Fibroblast of mammary gland (primary cell): ENCODE results near the gene ATXN1.
"Not testable (repeated sequence)": the region's sequence is repeated elsewhere in the genome, so short reads cannot be mapped to it uniquely, and the experiment has no call there.

Experiments used
- DNase-seq: peaks from one replicate; pipeline ENCODE4 v3.0.0-alpha.2; 2010; ENCODE audit warnings: low read depth
- H3K4me3 ChIP-seq: 2 replicates; pipeline ENCODE4 v1.5.1; 2011; ENCODE audit warnings: low read depth, mild to moderate bottlenecking, low read length, moderate library complexity; ENCODE audit not compliant: control insufficient read depth
- TF ChIP-seq, protein P1 (sequence below): conservative IDR thresholded peaks from 2 replicates; pipeline ENCODE4 v1.5.1; 2011; ENCODE audit warnings: low read depth, low read length, inconsistent platforms; ENCODE audit not compliant: control insufficient read depth, insufficient read depth

ATXN1 gene

DNA sequence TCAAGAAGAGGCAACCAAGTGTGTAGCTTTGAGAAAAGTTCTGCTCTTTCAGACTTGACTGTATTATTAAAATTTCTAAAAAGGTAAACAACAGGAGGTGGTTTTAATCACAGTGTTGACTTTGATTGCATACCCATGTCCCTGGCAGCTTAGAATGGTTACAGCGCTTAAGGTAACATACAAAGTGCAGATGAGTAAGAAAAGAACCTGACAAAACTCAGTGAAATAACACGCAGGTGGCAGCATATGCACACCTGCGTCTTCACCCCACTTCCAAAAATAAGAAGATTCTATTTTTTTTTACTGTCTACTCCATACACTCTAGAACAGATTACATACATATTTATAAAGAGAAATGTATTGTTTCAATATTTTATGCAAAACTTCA is 289.4 kb downstream of the ATXN1 start:
- H3K4me3 ChIP-seq, result no peak overlapping the region
- TF ChIP-seq, protein P1, sequence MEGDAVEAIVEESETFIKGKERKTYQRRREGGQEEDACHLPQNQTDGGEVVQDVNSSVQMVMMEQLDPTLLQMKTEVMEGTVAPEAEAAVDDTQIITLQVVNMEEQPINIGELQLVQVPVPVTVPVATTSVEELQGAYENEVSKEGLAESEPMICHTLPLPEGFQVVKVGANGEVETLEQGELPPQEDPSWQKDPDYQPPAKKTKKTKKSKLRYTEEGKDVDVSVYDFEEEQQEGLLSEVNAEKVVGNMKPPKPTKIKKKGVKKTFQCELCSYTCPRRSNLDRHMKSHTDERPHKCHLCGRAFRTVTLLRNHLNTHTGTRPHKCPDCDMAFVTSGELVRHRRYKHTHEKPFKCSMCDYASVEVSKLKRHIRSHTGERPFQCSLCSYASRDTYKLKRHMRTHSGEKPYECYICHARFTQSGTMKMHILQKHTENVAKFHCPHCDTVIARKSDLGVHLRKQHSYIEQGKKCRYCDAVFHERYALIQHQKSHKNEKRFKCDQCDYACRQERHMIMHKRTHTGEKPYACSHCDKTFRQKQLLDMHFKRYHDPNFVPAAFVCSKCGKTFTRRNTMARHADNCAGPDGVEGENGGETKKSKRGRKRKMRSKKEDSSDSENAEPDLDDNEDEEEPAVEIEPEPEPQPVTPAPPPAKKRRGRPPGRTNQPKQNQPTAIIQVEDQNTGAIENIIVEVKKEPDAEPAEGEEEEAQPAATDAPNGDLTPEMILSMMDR, result no peak
- no peak for DNase-seq

DNA sequence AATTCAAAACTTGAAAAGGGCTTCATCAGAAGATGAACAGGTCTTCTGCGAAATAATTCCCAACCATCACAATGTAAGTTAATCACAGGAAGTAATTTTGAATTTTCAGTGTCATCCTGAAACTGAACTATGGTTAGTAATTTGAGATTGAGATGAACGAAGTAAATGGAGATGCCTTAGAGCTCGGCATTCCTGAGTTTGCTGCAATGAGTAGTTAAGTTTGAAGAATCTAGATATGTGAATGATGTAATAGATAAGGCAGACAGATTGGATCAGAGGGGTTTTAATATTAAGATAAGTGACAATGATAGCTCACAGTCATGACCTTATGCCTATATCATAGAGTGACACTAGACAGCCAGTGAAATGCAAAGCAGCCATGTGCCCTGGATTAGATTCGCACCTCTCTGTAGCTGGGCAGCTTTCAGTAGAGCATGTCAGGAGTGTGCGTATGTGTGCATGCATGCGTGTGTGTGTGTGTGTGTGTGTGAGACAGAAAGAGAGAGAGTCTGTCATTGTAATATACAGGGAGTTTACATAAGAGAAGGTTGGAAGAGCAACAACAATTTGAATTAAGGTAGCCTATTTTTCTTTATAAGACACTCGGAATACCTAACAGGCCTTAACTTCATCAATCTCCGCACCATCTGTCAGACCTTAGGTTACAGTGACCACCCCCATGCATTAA is 289.9 kb downstream of the ATXN1 start:
- TF ChIP-seq, protein P1, result no peak
- DNase-seq, result no peak
- H3K4me3 ChIP-seq, result no peak overlapping the region

DNA sequence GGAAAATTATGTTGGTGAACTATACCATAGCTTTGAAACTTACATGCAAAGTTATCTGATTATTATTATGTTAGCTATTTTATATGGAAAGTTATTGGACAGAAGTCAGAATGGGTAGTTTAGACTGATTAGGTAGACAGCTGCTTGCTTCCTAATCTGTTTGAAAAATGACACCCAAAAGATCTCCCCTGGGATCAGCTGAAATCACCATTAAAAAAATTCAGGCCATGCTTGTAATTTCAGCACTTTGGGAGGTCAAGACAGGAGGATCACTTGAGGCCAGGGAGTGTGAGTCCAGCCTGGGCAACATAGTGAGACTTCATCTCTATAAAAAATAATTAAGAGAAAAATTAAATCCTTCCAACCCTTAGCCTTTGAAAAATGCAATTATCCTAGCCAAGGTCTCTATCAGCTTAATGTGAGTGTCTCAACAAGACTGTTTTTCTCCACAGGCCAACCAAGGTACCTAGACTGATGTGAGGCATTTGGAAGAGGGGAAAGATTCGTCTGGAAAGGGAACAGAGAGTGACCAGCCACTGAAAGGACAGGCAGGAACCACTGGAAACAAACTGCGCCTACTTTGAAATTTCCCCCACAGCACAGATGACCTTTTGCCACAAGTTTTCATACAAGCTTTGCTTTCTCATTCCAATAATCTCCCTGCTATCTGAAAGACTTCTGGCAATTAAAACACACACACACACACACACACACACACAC is 290.6 kb downstream of the ATXN1 start:
- no peak overlapping the region for H3K4me3 ChIP-seq
- DNase-seq, result no peak
- TF ChIP-seq, protein P1, result no peak

DNA sequence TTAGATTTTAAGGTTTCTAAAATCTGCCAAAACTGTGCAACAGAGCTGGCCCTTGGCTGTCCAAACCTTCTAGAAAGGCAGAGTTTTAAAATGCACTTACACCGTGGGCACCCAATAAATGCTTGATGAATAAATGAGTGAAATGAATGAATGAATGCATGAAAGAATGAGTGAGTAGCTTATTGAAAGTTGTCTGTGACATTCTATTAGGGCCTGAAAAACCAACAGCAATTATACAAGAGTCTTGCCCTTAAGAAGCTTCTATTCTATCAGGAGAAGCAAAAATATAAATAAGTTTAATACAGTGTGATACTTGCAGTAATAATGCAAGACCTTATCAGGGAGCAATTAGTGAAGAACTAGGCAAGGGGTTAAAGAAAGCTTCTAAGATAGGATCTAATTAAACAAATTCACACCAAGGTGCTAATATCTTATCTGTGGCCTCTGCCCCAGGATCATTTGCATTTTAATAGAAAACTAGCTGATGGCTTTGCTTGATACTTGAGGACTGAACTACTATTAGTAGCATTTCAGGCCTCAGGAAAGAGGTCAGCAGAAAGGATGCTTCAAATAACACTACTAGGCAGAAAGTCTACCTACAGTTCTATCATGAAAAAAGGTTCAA is 292.2 kb downstream of the ATXN1 start:
- H3K4me3 ChIP-seq, result no peak overlapping the region
- TF ChIP-seq, protein P1, result no peak
- no peak for DNase-seq

DNA sequence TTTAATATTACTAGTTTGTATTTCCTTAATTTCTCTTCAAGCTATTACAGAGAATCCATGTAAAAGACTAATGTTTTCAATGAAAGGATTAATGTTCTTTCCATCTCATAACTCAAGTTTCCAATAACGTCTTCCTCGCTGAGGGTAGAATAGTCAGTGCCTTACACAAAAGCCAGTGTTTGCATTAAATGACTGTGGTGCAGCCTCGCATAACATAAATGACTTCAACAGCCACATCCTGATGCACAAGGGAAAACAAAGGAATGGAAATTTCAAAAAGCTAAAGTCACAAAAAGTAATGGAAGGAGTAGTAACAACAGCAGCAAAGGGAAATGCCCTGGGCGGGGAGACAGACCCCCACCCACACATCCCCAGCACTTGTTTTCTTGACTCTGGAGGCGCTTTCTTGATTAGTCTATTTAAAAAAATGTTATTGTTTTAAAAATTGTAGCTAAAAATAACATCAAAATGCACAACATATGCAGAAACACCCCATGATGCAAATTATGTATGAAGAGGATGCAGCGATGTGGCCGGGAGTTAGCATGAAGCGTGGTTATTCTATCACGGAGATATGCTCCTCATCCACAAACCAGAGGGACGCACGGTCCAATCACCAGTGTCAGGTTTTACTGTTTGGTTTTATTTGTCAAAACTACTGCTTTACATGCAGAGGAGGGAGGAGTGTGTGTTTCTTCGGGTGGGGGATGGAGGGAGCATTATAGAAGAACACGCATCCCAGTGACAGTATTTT is 294.3 kb downstream of the ATXN1 start:
- TF ChIP-seq, protein P1, result no peak
- no peak for DNase-seq
- H3K4me3 ChIP-seq, result no peak overlapping the region

DNA sequence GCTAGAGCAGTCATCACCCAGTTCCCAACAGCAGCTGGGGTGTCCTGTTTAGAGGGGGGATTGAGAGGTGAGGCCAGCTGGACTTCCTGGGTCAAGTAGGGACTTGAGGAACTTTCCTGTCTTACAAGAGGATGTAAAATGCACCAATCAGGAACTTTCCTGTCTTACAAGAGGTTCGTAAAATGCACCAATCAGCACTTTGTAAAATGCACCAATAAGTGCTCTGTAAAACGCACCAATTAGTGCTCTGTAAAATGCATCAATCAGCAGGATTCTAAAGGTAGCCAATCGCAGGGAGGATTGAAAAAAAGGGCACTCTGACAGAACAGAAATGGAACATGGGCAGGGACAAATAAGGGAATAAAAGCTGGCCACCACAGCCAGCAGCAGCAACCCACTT is 297.2 kb downstream of the ATXN1 start:
- DNase-seq, result no peak
- TF ChIP-seq, protein P1, result no peak
- no peak overlapping the region for H3K4me3 ChIP-seq

DNA sequence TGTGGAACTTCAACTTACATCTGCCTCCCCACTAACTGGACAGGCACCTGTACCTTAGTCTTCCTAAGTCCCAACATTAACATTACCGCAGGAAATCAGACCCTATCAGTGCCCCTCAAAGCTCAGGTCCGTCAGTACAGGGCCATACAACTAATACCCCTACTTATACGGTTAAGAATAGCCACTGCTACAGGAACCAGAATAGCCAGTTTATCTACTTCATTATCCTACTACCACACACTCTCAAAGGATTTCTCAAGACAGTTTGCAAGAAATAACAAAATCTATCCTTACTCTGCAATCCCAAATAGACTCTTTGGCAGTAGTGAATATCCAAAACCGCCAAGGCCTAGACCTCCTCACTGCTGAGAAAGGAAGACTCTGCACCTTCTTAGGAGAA is 298.0 kb downstream of the ATXN1 start:
- not testable (repeated sequence) for H3K4me3 ChIP-seq, DNase-seq
